GM12874 (cell line): ENCODE measurements around the gene PPM1D.

Experiments
- CTCF ChIP-seq: IDR thresholded peaks from 2 replicates; pipeline ENCODE4 v1.5.1; 2011; ENCODE audit warnings: low read depth, mild to moderate bottlenecking, control low read depth, low read length, moderate library complexity; ENCODE audit not compliant: insufficient read depth

The PPM1D gene

GRCh38 chr17:60665602-60666001 lies 65.6 kb downstream of the PPM1D start:
- TF ChIP-seq CTCF: no peak

GRCh38 chr17:60671482-60671881 lies 71.5 kb downstream of the PPM1D start:
- TF ChIP-seq CTCF: no peak

GRCh38 chr17:60675997-60676396 lies 76.0 kb downstream of the PPM1D start:
- no peak for TF ChIP-seq CTCF

GRCh38 chr17:60676758-60677307 lies 76.8 kb downstream of the PPM1D start:
- no peak for TF ChIP-seq CTCF

- no peak for TF ChIP-seq CTCF
Measured at GRCh38 chr17:60677308-60678117, 77.5 kb downstream of the PPM1D start, which contains the start of gene BCAS3. BCAS3 (plus strand) TSS chr17:60677851.

- no peak for TF ChIP-seq CTCF
Measured at GRCh38 chr17:60678118-60678444, 78.1 kb downstream of the PPM1D start.

- no peak for TF ChIP-seq CTCF
Measured at GRCh38 chr17:60679287-60679686, 79.3 kb downstream of the PPM1D start.
